ENCODE data around the gene HARBI1. TPM values are rescaled to one million over a fixed set of nuclear protein-coding genes. Genes with fewer than 3 reads are reported as not detected.
A peak's percentile ranks its signal among the peaks of the same experiment; 100 is the strongest.

The HARBI1 gene
- total RNA-seq, 1 donor from 2014 or later: 8.1 TPM

DNA sequence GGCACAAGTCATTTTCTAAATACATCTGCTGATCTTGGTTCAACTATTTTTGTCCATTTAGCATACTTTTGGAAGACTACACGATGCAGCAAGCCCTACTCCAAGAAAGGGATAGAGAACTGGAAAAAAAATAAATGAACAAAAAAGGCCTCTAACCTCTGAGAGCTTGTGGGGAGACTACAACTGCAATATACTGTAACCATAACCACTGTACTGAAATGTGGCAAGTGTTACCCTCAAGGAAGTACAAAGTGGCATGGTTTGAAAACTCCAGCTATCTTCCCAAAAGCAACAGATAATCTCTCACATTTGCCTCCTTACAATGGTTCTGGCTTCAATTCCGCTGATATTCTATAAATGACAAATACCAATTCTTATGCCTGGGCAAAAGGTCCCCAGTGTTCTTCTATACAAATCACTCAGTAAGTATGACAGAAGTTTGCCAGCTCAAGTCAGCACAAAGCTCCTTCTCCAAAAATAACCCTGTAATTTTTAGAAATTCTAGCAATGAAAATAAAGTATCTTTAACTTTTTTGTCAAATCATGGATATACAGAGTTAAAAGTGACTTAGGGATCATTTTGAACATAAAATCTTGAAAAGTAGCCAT lies 46.1 kb downstream of the HARBI1 start:
- H3K27me3 Mint-ChIP-seq (ENCODE audit: low read depth, unreplicated experiment): no peaks in the 10 kb centered on the region
- Histone ChIP-seq H3K4me1 (ENCODE audit: insufficient read depth, low read length) (no peaks in the 10 kb centered on the region), H3K4me2 (ENCODE audit: low read length) (no peak overlapping the region), H3K27ac (ENCODE audit: low read depth, low read length) (no peak overlapping the region), H3K36me3 (ENCODE audit: insufficient read depth, low read length) (no peaks in the 10 kb centered on the region), H3K4me3 (ENCODE audit: insufficient read depth, low read depth, low read length) (no peak overlapping the region), H3K79me2 (ENCODE audit: insufficient read depth, low read length) (peaks cover 73% of the 10 kb centered on the region), H3K9ac (ENCODE audit: low read length) (no peak overlapping the region), H3K9me3 (ENCODE audit: insufficient read depth, low read depth, low read length) (no peaks in the 10 kb centered on the region), H2AFZ (ENCODE audit: low read depth, low read length) (no peak overlapping the region), H3K27me3 (ENCODE audit: insufficient read depth, low read length) (no peaks in the 10 kb centered on the region), H4K20me1 (ENCODE audit: insufficient read depth, low read length) (peaks cover 72% of the 10 kb centered on the region)
- H3K4me1 Mint-ChIP-seq (ENCODE audit: low read depth, unreplicated experiment): peaks cover 4% of the 10 kb centered on the region
- no peak for FAIRE-seq
- H3K27ac Mint-ChIP-seq (ENCODE audit: unreplicated experiment): no peak overlapping the region
- no peak for DNase-seq (ENCODE audit: low read depth)
- peaks cover 2% of the 10 kb centered on the region for H3K36me3 Mint-ChIP-seq (ENCODE audit: low read depth, unreplicated experiment)
- no peaks in the 10 kb centered on the region for H3K9me3 Mint-ChIP-seq (ENCODE audit: unreplicated experiment)
- TF ChIP-seq, protein P1, sequence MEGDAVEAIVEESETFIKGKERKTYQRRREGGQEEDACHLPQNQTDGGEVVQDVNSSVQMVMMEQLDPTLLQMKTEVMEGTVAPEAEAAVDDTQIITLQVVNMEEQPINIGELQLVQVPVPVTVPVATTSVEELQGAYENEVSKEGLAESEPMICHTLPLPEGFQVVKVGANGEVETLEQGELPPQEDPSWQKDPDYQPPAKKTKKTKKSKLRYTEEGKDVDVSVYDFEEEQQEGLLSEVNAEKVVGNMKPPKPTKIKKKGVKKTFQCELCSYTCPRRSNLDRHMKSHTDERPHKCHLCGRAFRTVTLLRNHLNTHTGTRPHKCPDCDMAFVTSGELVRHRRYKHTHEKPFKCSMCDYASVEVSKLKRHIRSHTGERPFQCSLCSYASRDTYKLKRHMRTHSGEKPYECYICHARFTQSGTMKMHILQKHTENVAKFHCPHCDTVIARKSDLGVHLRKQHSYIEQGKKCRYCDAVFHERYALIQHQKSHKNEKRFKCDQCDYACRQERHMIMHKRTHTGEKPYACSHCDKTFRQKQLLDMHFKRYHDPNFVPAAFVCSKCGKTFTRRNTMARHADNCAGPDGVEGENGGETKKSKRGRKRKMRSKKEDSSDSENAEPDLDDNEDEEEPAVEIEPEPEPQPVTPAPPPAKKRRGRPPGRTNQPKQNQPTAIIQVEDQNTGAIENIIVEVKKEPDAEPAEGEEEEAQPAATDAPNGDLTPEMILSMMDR (IDR thresholded peaks at IDR 0.05; ENCODE audit: insufficient read depth, low read depth, low read length): no peak
- no peak for TF ChIP-seq EZH2 (IDR thresholded peaks at IDR 0.05; ENCODE audit: insufficient read depth, low read length)
- no peak overlapping the region for H3K4me3 Mint-ChIP-seq (ENCODE audit: unreplicated experiment)

DNA sequence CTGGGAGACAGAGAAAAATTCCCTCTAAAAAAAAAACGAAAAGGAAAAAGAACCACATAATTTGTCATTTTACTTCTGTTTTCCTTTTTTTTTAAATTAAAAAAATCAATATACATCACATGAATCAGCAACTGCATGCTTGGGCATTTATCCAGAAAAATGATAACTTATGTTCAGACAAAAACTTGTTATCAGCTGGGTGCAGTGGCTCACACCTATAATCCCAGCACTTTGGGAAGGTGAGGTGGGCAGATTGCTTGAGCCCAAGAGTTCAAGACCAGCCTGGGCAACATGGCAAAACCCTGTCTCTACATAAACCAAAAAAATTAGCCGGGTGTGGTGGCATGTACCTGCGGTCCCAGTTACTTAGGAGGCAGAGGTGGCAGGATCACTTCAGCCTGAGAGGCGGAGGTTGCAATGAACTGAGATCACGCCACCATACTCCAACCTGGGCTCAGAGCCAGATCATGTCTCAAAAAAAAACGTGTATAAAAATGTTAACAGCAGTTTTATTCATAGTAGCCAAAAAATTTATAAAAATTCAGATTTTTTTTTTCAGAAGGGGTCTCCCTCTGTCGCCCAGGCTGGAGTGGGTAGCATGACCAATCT lies 51.7 kb downstream of the HARBI1 start:
- TF ChIP-seq, protein P1 (IDR thresholded peaks at IDR 0.05; ENCODE audit: insufficient read depth, low read depth, low read length): no peak
- TF ChIP-seq EZH2 (IDR thresholded peaks at IDR 0.05; ENCODE audit: insufficient read depth, low read length): no peak
- Histone ChIP-seq H3K79me2 (ENCODE audit: insufficient read depth, low read length) (peaks cover 70% of the 10 kb centered on the region), H3K27ac (ENCODE audit: low read depth, low read length) (no peak overlapping the region), H4K20me1 (ENCODE audit: insufficient read depth, low read length) (peaks cover 78% of the 10 kb centered on the region), H3K9ac (ENCODE audit: low read length) (no peak overlapping the region), H2AFZ (ENCODE audit: low read depth, low read length) (no peak overlapping the region), H3K27me3 (ENCODE audit: insufficient read depth, low read length) (no peaks in the 10 kb centered on the region), H3K9me3 (ENCODE audit: insufficient read depth, low read depth, low read length) (no peaks in the 10 kb centered on the region), H3K4me2 (ENCODE audit: low read length) (no peak overlapping the region), H3K36me3 (ENCODE audit: insufficient read depth, low read length) (no peaks in the 10 kb centered on the region), H3K4me3 (ENCODE audit: insufficient read depth, low read depth, low read length) (no peak overlapping the region), H3K4me1 (ENCODE audit: insufficient read depth, low read length) (peaks cover 5% of the 10 kb centered on the region)
- peaks cover 2% of the 10 kb centered on the region for H3K36me3 Mint-ChIP-seq (ENCODE audit: low read depth, unreplicated experiment)
- no peaks in the 10 kb centered on the region for H3K9me3 Mint-ChIP-seq (ENCODE audit: unreplicated experiment)
- H3K4me1 Mint-ChIP-seq (ENCODE audit: low read depth, unreplicated experiment): peaks cover 16% of the 10 kb centered on the region
- FAIRE-seq (no peak), DNase-seq (ENCODE audit: low read depth) (no peak)
- no peaks in the 10 kb centered on the region for H3K27me3 Mint-ChIP-seq (ENCODE audit: low read depth, unreplicated experiment)
- no peak overlapping the region for H3K4me3 Mint-ChIP-seq (ENCODE audit: unreplicated experiment)
- H3K27ac Mint-ChIP-seq (ENCODE audit: unreplicated experiment): no peak overlapping the region

DNA sequence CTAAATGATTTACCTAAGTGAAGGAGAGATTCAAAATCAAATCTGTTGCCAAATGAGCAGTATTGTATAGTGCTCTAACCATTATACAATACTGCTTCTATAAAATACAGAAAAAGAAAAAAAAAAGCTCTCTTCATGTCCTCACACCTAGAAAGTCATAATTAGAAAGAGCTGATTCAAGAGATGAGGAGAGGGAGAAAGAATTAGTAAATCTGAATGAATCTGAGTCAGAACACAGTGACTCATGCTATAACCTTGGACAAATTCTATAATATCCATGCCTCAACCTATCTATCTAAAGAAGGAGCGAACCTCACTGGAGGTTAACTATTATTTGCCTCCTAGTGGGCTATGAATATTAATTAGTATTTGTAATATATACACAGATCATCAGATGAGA lies 52.6 kb downstream of the HARBI1 start:
- H3K79me2 ChIP-seq (ENCODE audit: insufficient read depth, low read length): peaks cover 71% of the 10 kb centered on the region
- FAIRE-seq: no peak

More for the DNA sequence above, 52.6 kb downstream of the HARBI1 start:
- DNase-seq (ENCODE audit: low read depth): peak; percentile 64
- Mint-ChIP-seq H3K27me3 (ENCODE audit: low read depth, unreplicated experiment) (no peaks in the 10 kb centered on the region), H3K27ac (ENCODE audit: unreplicated experiment) (peak overlapping the region; percentile 66), H3K9me3 (ENCODE audit: unreplicated experiment) (no peaks in the 10 kb centered on the region), H3K4me1 (ENCODE audit: low read depth, unreplicated experiment) (peaks cover 21% of the 10 kb centered on the region), H3K36me3 (ENCODE audit: low read depth, unreplicated experiment) (peaks cover 2% of the 10 kb centered on the region), H3K4me3 (ENCODE audit: unreplicated experiment) (no peak overlapping the region)
- H2AFZ ChIP-seq (ENCODE audit: low read depth, low read length): no peak overlapping the region
- peak overlapping the region; percentile 6 for H3K4me2 ChIP-seq (ENCODE audit: low read length)
- peaks cover 5% of the 10 kb centered on the region for H3K4me1 ChIP-seq (ENCODE audit: insufficient read depth, low read length)
- no peak overlapping the region for H3K9ac ChIP-seq (ENCODE audit: low read length)
- TF ChIP-seq, protein P1 (IDR thresholded peaks at IDR 0.05; ENCODE audit: insufficient read depth, low read depth, low read length): no peak
- no peak for TF ChIP-seq EZH2 (IDR thresholded peaks at IDR 0.05; ENCODE audit: insufficient read depth, low read length)
- H3K4me3 ChIP-seq (ENCODE audit: insufficient read depth, low read depth, low read length): no peak overlapping the region
- no peaks in the 10 kb centered on the region for H3K9me3 ChIP-seq (ENCODE audit: insufficient read depth, low read depth, low read length)
- no peaks in the 10 kb centered on the region for H3K27me3 ChIP-seq (ENCODE audit: insufficient read depth, low read length)
- H3K27ac ChIP-seq (ENCODE audit: low read depth, low read length): no peak overlapping the region
- H3K36me3 ChIP-seq (ENCODE audit: insufficient read depth, low read length): no peaks in the 10 kb centered on the region
- H4K20me1 ChIP-seq (ENCODE audit: insufficient read depth, low read length): peaks cover 73% of the 10 kb centered on the region
